ENCODE measurements around the gene PCDH9.

GRCh38 chr13:67277581-67277980 is 47.4 kb upstream of the PCDH9 start:
- no peak for TF ChIP-seq ZNF274 (IDR thresholded peaks at IDR 0.05; ENCODE audit: low read depth, low read length)
- no peak for TF ChIP-seq YY1 (IDR thresholded peaks at IDR 0.05; ENCODE audit: insufficient read depth, insufficient read length)
- no peak for TF ChIP-seq SUZ12 (IDR thresholded peaks at IDR 0.05; ENCODE audit: extremely low read depth, insufficient read depth, insufficient read length)

Data from NT2/D1 (cell line).